ENCODE results near the gene EEF1AKMT4. TPM values are rescaled to one million over a fixed set of nuclear protein-coding genes. Genes with fewer than 3 reads are reported as not detected.

The EEF1AKMT4 gene
- total RNA-seq, 3 donors from 2014 or later (not counting 1 experiment from before 2014, with no cell fraction given): 0.73 to 0.80 (median 0.79) TPM

- intact Hi-C loops (cut with micrococcal nuclease): no loop called here
- peak overlapping the region; percentile 85 for H3K4me3 Mint-ChIP-seq
- H3K27ac ChIP-seq (ENCODE audit: low read length): no peak overlapping the region
- H3K36me3 Mint-ChIP-seq: peaks cover 7% of the 10 kb centered on the region
- H3K4me1 ChIP-seq (ENCODE audit: control insufficient read depth, insufficient read depth, low read length): peaks cover 19% of the 10 kb centered on the region
- H3K36me3 ChIP-seq (ENCODE audit: control insufficient read depth, insufficient read depth, low read length): no peaks in the 10 kb centered on the region
- TF ChIP-seq CTCF (IDR thresholded peaks at IDR 0.05): no peak
- WGBS (ENCODE audit: insufficient coverage): 47% methylated on average over 12 of the region's 12 CpGs
- DNase-seq: peak in 1 of 2 donors; percentile 15
- no peak overlapping the region for H3K27ac Mint-ChIP-seq
- H3K9me3 ChIP-seq (ENCODE audit: control insufficient read depth, insufficient read depth, low read length): no peaks in the 10 kb centered on the region
- H3K9me3 Mint-ChIP-seq: no peaks in the 10 kb centered on the region
- peaks cover 42 to 49% of the 10 kb centered on the region in 2 donors for H3K27me3 Mint-ChIP-seq (ENCODE audit: low read depth in 2 of 2)
- no peak for ATAC-seq
- no peak overlapping the region for H3K4me3 ChIP-seq (ENCODE audit: low read length)
- peaks cover 10 to 13% of the 10 kb centered on the region in 2 donors for H3K4me1 Mint-ChIP-seq
- H3K27me3 ChIP-seq (ENCODE audit: control insufficient read depth, insufficient read depth, low read length): peaks cover 24% of the 10 kb centered on the region
These were observed 20.9 kb upstream of the EEF1AKMT4 start for GRCh38 chr3:184228376-184229137.

GRCh38 chr3:184229394-184230080, 19.9 kb upstream of the EEF1AKMT4 start, which contains the start of gene VWA5B2:
TSS of gene VWA5B2 (plus strand) at chr3:184229585. CDS start at chr3:184230529, 944 bp downstream.
- TF ChIP-seq CTCF (IDR thresholded peaks at IDR 0.05): peak; percentile 29
- Mint-ChIP-seq H3K4me1 (peaks cover 10 to 13% of the 10 kb centered on the region in 2 donors), H3K27me3 (ENCODE audit: low read depth in 2 of 2) (peaks cover 42 to 49% of the 10 kb centered on the region in 2 donors), H3K27ac (no peak within 1 kb of the TSS), H3K36me3 (peaks cover 7% of the 10 kb centered on the region), H3K9me3 (no peaks in the 10 kb centered on the region), H3K4me3 (peak within 1 kb of the TSS; percentile 85)
- DNase-seq (peak; percentile 65 to 87), ATAC-seq (peak; percentile 92 to 98 (median 97))
- Histone ChIP-seq H3K36me3 (ENCODE audit: control insufficient read depth, insufficient read depth, low read length) (no peaks in the 10 kb centered on the region), H3K4me1 (ENCODE audit: control insufficient read depth, insufficient read depth, low read length) (peaks cover 19% of the 10 kb centered on the region), H3K9me3 (ENCODE audit: control insufficient read depth, insufficient read depth, low read length) (no peaks in the 10 kb centered on the region), H3K4me3 (ENCODE audit: low read length) (peak within 1 kb of the TSS; percentile 41), H3K27ac (ENCODE audit: low read length) (no peak within 1 kb of the TSS), H3K27me3 (ENCODE audit: control insufficient read depth, insufficient read depth, low read length) (peaks cover 24% of the 10 kb centered on the region)
- under 1% methylated on average over 66 of the region's 66 CpGs for WGBS (ENCODE audit: insufficient coverage)
- intact Hi-C loops (cut with micrococcal nuclease): no loop called here

- H3K27ac Mint-ChIP-seq: no peak overlapping the region
- no peak overlapping the region for H3K4me3 Mint-ChIP-seq
- Histone ChIP-seq H3K9me3 (ENCODE audit: control insufficient read depth, insufficient read depth, low read length) (no peaks in the 10 kb centered on the region), H3K4me3 (ENCODE audit: low read length) (peak overlapping the region; percentile 41), H3K36me3 (ENCODE audit: control insufficient read depth, insufficient read depth, low read length) (no peaks in the 10 kb centered on the region), H3K27ac (ENCODE audit: low read length) (no peak overlapping the region), H3K27me3 (ENCODE audit: control insufficient read depth, insufficient read depth, low read length) (peaks cover 24% of the 10 kb centered on the region), H3K4me1 (ENCODE audit: control insufficient read depth, insufficient read depth, low read length) (peaks cover 19% of the 10 kb centered on the region)
- no peak for ATAC-seq
- H3K9me3 Mint-ChIP-seq: no peaks in the 10 kb centered on the region
- DNase-seq: peak in 1 of 2 donors; percentile 15
- H3K4me1 Mint-ChIP-seq: peaks cover 10 to 13% of the 10 kb centered on the region in 2 donors
- H3K36me3 Mint-ChIP-seq: peaks cover 7% of the 10 kb centered on the region
- no peak for TF ChIP-seq CTCF (IDR thresholded peaks at IDR 0.05)
- 1% methylated on average over 61 of the region's 61 CpGs for WGBS (ENCODE audit: insufficient coverage)
- H3K27me3 Mint-ChIP-seq (ENCODE audit: low read depth in 2 of 2): peaks cover 38 to 48% of the 10 kb centered on the region in 2 donors
- intact Hi-C loops (cut with micrococcal nuclease): no loop called here
These were observed 19.3 kb upstream of the EEF1AKMT4 start for GRCh38 chr3:184230081-184230602.
